ENCODE results near the gene FAH. TPM values are rescaled to one million over a fixed set of nuclear protein-coding genes. Genes with fewer than 3 reads are reported as not detected.

The FAH gene
- total and polyA plus RNA-seq, 2 experiments from 2014 or later = 18.2 to 46.4 TPM

DNA sequence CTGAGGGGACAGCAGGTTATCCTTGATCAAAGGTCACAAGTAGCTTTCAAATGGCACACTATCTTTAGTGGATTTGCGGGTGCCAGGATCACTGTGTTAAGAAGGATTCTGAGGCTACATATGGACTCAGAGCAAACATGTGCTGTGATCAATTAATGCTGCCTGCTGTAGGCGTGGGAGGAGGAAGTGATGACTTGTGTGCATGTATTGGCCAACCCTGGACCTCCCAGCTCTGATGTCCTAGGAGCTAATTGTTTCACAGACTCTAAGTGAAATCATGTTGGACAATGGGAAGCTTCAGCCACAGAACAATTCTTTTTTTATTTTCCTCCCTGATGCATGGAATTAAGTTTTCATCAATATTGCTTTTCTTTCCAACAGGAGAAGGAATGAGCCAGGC, 24.4 kb downstream of the FAH start:
- H3K4me1 ChIP-seq (ENCODE audit: low read depth) = no peaks in the 10 kb centered on the region
- peak in 1 of 2 donors; percentile 61 for DNase-seq (ENCODE audit: low read depth in 1 of 2, low spot score in 1 of 2)
- no peak overlapping the region for H3K4me3 ChIP-seq
- no peak overlapping the region for H3K27ac ChIP-seq
- TF ChIP-seq, protein P1, sequence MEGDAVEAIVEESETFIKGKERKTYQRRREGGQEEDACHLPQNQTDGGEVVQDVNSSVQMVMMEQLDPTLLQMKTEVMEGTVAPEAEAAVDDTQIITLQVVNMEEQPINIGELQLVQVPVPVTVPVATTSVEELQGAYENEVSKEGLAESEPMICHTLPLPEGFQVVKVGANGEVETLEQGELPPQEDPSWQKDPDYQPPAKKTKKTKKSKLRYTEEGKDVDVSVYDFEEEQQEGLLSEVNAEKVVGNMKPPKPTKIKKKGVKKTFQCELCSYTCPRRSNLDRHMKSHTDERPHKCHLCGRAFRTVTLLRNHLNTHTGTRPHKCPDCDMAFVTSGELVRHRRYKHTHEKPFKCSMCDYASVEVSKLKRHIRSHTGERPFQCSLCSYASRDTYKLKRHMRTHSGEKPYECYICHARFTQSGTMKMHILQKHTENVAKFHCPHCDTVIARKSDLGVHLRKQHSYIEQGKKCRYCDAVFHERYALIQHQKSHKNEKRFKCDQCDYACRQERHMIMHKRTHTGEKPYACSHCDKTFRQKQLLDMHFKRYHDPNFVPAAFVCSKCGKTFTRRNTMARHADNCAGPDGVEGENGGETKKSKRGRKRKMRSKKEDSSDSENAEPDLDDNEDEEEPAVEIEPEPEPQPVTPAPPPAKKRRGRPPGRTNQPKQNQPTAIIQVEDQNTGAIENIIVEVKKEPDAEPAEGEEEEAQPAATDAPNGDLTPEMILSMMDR (IDR thresholded peaks at IDR 0.05; ENCODE audit: low read depth, low read length) = no peak
- H3K27me3 ChIP-seq = no peaks in the 10 kb centered on the region
- no peaks in the 10 kb centered on the region for H3K9me3 ChIP-seq (ENCODE audit: low read depth)
- peaks cover 4% of the 10 kb centered on the region for H3K36me3 ChIP-seq

DNA sequence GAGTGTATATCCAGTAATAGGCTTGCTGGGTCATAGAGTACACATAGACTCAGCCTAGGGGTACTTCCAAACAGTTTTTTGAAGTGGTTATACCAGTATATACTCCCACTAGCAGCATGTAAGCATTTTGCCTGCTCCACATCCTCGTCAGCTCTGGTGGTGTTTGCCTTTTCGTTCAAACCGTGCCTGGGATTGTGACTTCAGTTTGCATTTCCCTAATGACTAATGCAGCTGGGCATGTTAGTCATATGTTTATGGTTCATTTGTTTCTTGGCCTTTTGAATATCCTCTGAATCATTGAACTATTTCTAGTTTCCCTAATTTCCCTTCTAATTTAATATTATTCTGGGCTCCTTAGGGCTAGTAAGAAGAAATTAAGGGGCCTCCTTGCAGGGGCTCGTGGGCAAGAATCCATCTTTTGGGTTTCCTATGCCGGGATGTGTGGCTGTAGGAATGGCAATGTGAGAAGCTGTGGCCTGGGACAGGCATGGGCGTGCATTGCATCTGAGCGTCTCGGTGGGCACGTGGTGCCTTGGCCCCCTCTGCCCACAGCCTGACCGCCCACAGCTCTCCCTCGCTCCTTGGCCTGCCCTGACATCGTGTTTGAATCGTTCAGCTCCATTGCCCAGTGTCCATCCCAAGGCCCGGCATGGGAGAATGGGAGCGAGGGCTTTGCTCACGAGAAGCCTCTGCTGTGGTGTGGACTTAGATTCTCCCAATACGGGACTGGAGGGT, 26.4 kb downstream of the FAH start:
- Histone ChIP-seq H3K27me3 (no peaks in the 10 kb centered on the region), H3K4me1 (ENCODE audit: low read depth) (no peaks in the 10 kb centered on the region), H3K27ac (no peak overlapping the region), H3K36me3 (peaks cover 4% of the 10 kb centered on the region), H3K9me3 (ENCODE audit: low read depth) (no peaks in the 10 kb centered on the region), H3K4me3 (no peak overlapping the region)
- DNase-seq (ENCODE audit: low read depth in 1 of 2, low spot score in 1 of 2) = peak in 1 of 2 donors; percentile 73
- TF ChIP-seq, protein P1 (IDR thresholded peaks at IDR 0.05; ENCODE audit: low read depth, low read length) = no peak

DNA sequence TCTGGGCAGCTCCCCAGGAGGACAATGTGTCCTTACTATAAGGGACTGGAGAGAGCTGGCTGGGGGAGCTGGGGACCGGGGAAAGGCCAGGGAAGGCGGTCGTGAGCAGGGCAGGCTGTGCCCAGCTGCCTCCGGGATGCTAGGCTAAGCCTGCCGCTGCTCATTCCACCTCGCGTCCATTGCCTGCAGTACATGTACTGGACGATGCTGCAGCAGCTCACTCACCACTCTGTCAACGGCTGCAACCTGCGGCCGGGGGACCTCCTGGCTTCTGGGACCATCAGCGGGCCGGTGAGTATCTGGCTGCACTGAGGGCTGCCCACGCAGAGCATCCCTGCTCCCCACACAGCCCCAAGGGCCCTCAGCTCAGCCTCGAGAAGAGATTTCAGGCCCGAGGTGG, 27.1 kb downstream of the FAH start:
- no peak overlapping the region for H3K4me3 ChIP-seq
- no peak for DNase-seq (ENCODE audit: low read depth in 1 of 2, low spot score in 1 of 2)

DNA sequence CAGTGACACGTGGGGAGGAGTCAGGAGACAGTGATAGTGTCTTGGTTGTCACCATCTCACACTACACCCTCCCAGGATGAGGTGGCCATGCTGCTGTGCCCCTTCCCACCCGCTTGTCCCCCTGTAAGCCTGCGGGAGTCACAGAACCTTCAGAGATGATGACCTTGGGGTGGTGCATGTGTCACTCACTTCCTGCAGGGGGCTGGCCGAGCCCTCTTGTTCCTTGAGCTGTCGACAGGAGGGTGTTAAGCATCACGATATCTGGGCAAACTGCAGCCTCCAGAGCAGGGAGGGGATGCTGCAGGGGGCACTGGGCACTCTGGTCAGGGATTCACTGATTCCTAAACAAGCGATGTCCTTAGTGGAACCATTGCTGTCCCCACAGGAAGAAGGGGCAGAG, 27.7 kb downstream of the FAH start:
- Histone ChIP-seq H3K9me3 (ENCODE audit: low read depth) (no peaks in the 10 kb centered on the region), H3K27ac (no peak overlapping the region), H3K4me1 (ENCODE audit: low read depth) (no peaks in the 10 kb centered on the region), H3K27me3 (no peaks in the 10 kb centered on the region), H3K36me3 (peaks cover 4% of the 10 kb centered on the region), H3K4me3 (no peak overlapping the region)
- DNase-seq (ENCODE audit: low read depth in 1 of 2, low spot score in 1 of 2) = no peak
- TF ChIP-seq, protein P1 (IDR thresholded peaks at IDR 0.05; ENCODE audit: low read depth, low read length) = no peak

More for the DNA sequence above, 27.1 kb downstream of the FAH start:
- Histone ChIP-seq H3K4me1 (ENCODE audit: low read depth) (no peaks in the 10 kb centered on the region), H3K27ac (no peak overlapping the region), H3K36me3 (peaks cover 4% of the 10 kb centered on the region), H3K27me3 (no peaks in the 10 kb centered on the region), H3K9me3 (ENCODE audit: low read depth) (no peaks in the 10 kb centered on the region)
- TF ChIP-seq, protein P1 (IDR thresholded peaks at IDR 0.05; ENCODE audit: low read depth, low read length) = no peak

DNA sequence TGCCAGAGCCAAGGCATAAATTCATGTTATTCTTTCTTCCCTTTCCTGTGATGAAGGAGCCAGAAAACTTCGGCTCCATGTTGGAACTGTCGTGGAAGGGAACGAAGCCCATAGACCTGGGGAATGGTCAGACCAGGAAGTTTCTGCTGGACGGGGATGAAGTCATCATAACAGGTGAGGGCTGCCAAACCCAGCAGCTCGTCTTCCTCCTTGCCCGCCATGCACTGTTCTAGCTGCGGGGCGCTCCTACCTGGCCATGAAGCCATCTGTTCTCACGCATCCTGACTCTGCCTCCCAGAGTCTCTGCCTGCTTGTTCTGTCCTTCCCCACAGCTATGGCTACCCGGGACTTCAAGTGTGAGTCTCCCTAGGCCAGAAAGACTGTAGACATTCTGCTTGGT, 28.2 kb downstream of the FAH start:
- H3K27me3 ChIP-seq = no peaks in the 10 kb centered on the region
- no peaks in the 10 kb centered on the region for H3K9me3 ChIP-seq (ENCODE audit: low read depth)
- TF ChIP-seq, protein P1 (IDR thresholded peaks at IDR 0.05; ENCODE audit: low read depth, low read length) = no peak
- H3K4me1 ChIP-seq (ENCODE audit: low read depth) = no peaks in the 10 kb centered on the region
- no peak for DNase-seq (ENCODE audit: low read depth in 1 of 2, low spot score in 1 of 2)
- no peak overlapping the region for H3K27ac ChIP-seq
- no peak overlapping the region for H3K4me3 ChIP-seq
- peaks cover 4% of the 10 kb centered on the region for H3K36me3 ChIP-seq

All from cardiac muscle cell (in vitro differentiated cells and primary cell).